K562 (cell line): ENCODE measurements around the gene HNF4A. TPM values are rescaled to one million over a fixed set of nuclear protein-coding genes. Genes with fewer than 3 reads are reported as not detected.

Source experiments
- CBFA2T3 ChIP-seq: fragments of 450-650 bp; IDR thresholded peaks from 2 replicates; pipeline ENCODE4 v1.6.1; 2017
- DPF2 ChIP-seq: fragments of 450-650 bp; IDR thresholded peaks from 2 replicates; pipeline ENCODE4 v1.6.1; 2016
- GABPA ChIP-seq: fragments of 200-800 bp; sonication (Bioruptor generic); conservative IDR thresholded peaks from 2 replicates; pipeline ENCODE4 v1.6.1; 2016; ENCODE audit warnings: low read depth, missing genetic modification characterization, missing compliant biosample characterization
- GTF2B ChIP-seq: IDR thresholded peaks from 2 replicates; pipeline ENCODE4 v1.6.1; 2011; ENCODE audit not compliant: insufficient read length; ENCODE audit errors: extremely low read depth
- JUND ChIP-seq, 2 experiments: IDR thresholded peaks; 2 replicates in 1 of 2; 3 replicates in 1 of 2; pipeline ENCODE4 v1.6.1; 2011; ENCODE audit warnings: borderline replicate concordance in 2 of 2, low read depth in 2 of 2, low read length in 2 of 2, improper control_type of control experiment in 1 of 2, missing biosample characterization in 1 of 2, missing genetic modification characterization in 1 of 2, missing genetic modification reagents in 1 of 2
- KAT8 ChIP-seq: fragments of 450-650 bp; IDR thresholded peaks from 2 replicates; pipeline ENCODE4 v1.6.1; 2016; ENCODE audit warnings: low read depth, mild to moderate bottlenecking
- MECOM ChIP-seq: fragments of 250-450 bp; sonication (Bioruptor Pico); IDR thresholded peaks from 2 replicates; pipeline ENCODE4 v1.8.0; 2022; ENCODE audit warnings: inconsistent platforms
- MTA2 ChIP-seq: fragments of 450-650 bp; IDR thresholded peaks from 2 replicates; pipeline ENCODE4 v1.6.1; 2016; ENCODE audit warnings: low read depth
- RERE ChIP-seq: sonication (generic); formaldehyde crosslinking; IDR thresholded peaks from 2 replicates; pipeline ENCODE4 v1.8.0; 2023; ENCODE audit warnings: missing genetic modification reagents, mild to moderate bottlenecking, borderline replicate concordance
- RFX5 ChIP-seq: IDR thresholded peaks from 2 replicates; pipeline ENCODE4 v1.6.1; 2011; ENCODE audit warnings: low read depth, mild to moderate bottlenecking, improper control_type of control experiment, low read length
- TAF9B ChIP-seq: fragments of 450-650 bp; IDR thresholded peaks from 2 replicates; pipeline ENCODE4 v1.6.1; 2018; ENCODE audit warnings: mild to moderate bottlenecking; ENCODE audit not compliant: partially characterized antibody
- YBX1 ChIP-seq: fragments of 450-650 bp; IDR thresholded peaks from 2 replicates; pipeline ENCODE4 v1.7.1; 2016; ENCODE audit warnings: mild to moderate bottlenecking
- ZNF212 ChIP-seq: fragments of 450-650 bp; formaldehyde crosslinking; IDR thresholded peaks from 2 replicates; pipeline ENCODE4 v1.4.0; 2020; ENCODE audit warnings: mild to moderate bottlenecking
- ZNF347 ChIP-seq: fragments of 450-650 bp; formaldehyde crosslinking; IDR thresholded peaks from 2 replicates; pipeline ENCODE4 v1.4.0; 2020; ENCODE audit warnings: low read depth, mild to moderate bottlenecking, moderate library complexity
- ZNF76 ChIP-seq: fragments of 250-450 bp; sonication (Bioruptor Pico); IDR thresholded peaks from 2 replicates; pipeline ENCODE4 v1.4.0; 2020; ENCODE audit warnings: mild to moderate bottlenecking, moderate library complexity, borderline replicate concordance
- ZNF764 ChIP-seq: fragments of 250-450 bp; sonication (Bioruptor Pico); IDR thresholded peaks from 2 replicates; pipeline ENCODE4 v1.4.0; 2020; ENCODE audit warnings: low read depth, mild to moderate bottlenecking, moderate library complexity
- polyA plus RNA-seq, 8 experiments: library from polyadenylated mRNA; depleted of rRNA in 4 of 8; stranded (reverse) in 5 of 8; unstranded in 3 of 8; fragments of >200 nt; fragmentation: Nextera tagmentation in 2 of 8; fragmentation: Illumina TruSeq in 1 of 8; extraction: Ambion mirVana in 2 of 8; extraction: Trizol in 1 of 8; gene quantifications; 2 replicates each; pipeline versions ENCODE4 v1.2.1 to v1.2.3, GENCODE V29; 2011 to 2014; ENCODE audit warnings: inconsistent platforms in 1 of 8, missing spikeins in 1 of 8
- total RNA-seq, 7 experiments: library from RNA; depleted of rRNA in 6 of 7; stranded (reverse); fragments of >200 nt in 6 of 7; fragmentation: Illumina TruSeq in 2 of 7; extraction: Trizol in 2 of 7; gene quantifications; 2 replicates each; pipeline versions ENCODE4 v1.2.1 to v1.2.3, GENCODE V29; 2011 to 2021; ENCODE audit warnings: low replicate concordance in 1 of 7
- TF ChIP-seq, protein P1 (sequence below): fragments of 450-650 bp; formaldehyde crosslinking; IDR thresholded peaks from 2 replicates; pipeline ENCODE4 v1.4.0; 2020; ENCODE audit warnings: mild to moderate bottlenecking, moderate library complexity
- TF ChIP-seq, protein P2 (sequence below): fragments of 450-650 bp; IDR thresholded peaks from 2 replicates; pipeline ENCODE4 v1.6.1; 2016
- TF ChIP-seq, protein P3 (sequence below): fragments of 250-450 bp; sonication (Bioruptor Pico); IDR thresholded peaks from 2 replicates; pipeline ENCODE4 v1.8.0; 2022; ENCODE audit warnings: moderate library complexity, mild to moderate bottlenecking, inconsistent platforms

HNF4A gene
- total and polyA plus RNA-seq, 9 of the 15 experiments (the other 6 are each of a cell fraction or from before 2014, with no cell fraction given): 0.03 to 0.27 (median 0.08) TPM; not detected in 5

- TF ChIP-seq, protein P1, sequence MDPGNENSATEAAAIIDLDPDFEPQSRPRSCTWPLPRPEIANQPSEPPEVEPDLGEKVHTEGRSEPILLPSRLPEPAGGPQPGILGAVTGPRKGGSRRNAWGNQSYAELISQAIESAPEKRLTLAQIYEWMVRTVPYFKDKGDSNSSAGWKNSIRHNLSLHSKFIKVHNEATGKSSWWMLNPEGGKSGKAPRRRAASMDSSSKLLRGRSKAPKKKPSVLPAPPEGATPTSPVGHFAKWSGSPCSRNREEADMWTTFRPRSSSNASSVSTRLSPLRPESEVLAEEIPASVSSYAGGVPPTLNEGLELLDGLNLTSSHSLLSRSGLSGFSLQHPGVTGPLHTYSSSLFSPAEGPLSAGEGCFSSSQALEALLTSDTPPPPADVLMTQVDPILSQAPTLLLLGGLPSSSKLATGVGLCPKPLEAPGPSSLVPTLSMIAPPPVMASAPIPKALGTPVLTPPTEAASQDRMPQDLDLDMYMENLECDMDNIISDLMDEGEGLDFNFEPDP: no peak
- TF ChIP-seq MECOM (CRISPR knock-in tag) (no peak), RERE (CRISPR knock-in tag) (no peak), DPF2 (no peak), ZNF764 (CRISPR knock-in tag) (no peak), ZNF347 (no peak), ZNF212 (no peak), RFX5 (no peak), MTA2 (no peak), KAT8 (no peak), JUND (IDR thresholded peaks at IDR 0.05; ENCODE audit: borderline replicate concordance, low read depth, low read length) (no peak), JUND (tag; IDR thresholded peaks at IDR 0.05; ENCODE audit: borderline replicate concordance, low read depth, low read length) (no peak), TAF9B (no peak), YBX1 (no peak), GTF2B (no peak), CBFA2T3 (no peak), GABPA (no peak), ZNF76 (CRISPR knock-in tag) (no peak)
- TF ChIP-seq, protein P2, sequence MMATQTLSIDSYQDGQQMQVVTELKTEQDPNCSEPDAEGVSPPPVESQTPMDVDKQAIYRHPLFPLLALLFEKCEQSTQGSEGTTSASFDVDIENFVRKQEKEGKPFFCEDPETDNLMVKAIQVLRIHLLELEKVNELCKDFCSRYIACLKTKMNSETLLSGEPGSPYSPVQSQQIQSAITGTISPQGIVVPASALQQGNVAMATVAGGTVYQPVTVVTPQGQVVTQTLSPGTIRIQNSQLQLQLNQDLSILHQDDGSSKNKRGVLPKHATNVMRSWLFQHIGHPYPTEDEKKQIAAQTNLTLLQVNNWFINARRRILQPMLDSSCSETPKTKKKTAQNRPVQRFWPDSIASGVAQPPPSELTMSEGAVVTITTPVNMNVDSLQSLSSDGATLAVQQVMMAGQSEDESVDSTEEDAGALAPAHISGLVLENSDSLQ: peak; percentile 62
- TF ChIP-seq, protein P3, sequence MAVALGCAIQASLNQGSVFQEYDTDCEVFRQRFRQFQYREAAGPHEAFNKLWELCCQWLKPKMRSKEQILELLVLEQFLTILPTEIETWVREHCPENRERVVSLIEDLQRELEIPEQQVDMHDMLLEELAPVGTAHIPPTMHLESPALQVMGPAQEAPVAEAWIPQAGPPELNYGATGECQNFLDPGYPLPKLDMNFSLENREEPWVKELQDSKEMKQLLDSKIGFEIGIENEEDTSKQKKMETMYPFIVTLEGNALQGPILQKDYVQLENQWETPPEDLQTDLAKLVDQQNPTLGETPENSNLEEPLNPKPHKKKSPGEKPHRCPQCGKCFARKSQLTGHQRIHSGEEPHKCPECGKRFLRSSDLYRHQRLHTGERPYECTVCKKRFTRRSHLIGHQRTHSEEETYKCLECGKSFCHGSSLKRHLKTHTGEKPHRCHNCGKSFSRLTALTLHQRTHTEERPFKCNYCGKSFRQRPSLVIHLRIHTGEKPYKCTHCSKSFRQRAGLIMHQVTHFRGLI (CRISPR knock-in tag): no peak
Observed at GRCh38 chr20:44388466-44389023, 33.0 kb downstream of the HNF4A start (continued).
